ENCODE results near the gene VPS39. TPM values are rescaled to one million over a fixed set of nuclear protein-coding genes. Genes with fewer than 3 reads are reported as not detected.
"Not testable (repeated sequence)": the region's sequence is repeated elsewhere in the genome, so short reads cannot be mapped to it uniquely, and the experiment has no call there.

The VPS39 gene
- total RNA-seq, 6 experiments from 2014 or later, result 16.6 to 32.7 (median 23.2) TPM

DNA sequence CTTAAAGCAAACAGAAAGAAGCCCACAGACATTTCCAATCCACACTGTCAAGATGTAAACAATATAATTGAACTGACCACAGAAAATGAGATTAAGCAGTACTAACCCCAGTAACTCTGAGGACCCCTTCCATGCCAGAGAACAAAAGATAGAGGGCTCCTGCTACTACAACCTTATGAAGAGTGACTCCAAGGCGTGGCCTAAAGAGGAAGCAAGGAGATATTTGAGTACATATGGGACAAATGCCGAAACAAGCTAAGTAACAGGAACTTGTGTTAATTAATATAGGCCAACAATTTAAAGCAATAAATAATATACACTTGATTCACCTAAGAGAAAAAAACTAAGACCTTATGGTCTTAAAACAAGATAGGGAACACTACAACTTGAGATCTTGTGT, 25.0 kb upstream of the VPS39 start:
- DNase-seq, result no peak
- no peaks in the 10 kb centered on the region for H3K4me1 ChIP-seq
- no peaks in the 10 kb centered on the region for H3K27me3 ChIP-seq
- H3K27ac ChIP-seq, result no peak overlapping the region
- TF ChIP-seq, protein P1, sequence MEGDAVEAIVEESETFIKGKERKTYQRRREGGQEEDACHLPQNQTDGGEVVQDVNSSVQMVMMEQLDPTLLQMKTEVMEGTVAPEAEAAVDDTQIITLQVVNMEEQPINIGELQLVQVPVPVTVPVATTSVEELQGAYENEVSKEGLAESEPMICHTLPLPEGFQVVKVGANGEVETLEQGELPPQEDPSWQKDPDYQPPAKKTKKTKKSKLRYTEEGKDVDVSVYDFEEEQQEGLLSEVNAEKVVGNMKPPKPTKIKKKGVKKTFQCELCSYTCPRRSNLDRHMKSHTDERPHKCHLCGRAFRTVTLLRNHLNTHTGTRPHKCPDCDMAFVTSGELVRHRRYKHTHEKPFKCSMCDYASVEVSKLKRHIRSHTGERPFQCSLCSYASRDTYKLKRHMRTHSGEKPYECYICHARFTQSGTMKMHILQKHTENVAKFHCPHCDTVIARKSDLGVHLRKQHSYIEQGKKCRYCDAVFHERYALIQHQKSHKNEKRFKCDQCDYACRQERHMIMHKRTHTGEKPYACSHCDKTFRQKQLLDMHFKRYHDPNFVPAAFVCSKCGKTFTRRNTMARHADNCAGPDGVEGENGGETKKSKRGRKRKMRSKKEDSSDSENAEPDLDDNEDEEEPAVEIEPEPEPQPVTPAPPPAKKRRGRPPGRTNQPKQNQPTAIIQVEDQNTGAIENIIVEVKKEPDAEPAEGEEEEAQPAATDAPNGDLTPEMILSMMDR (IDR thresholded peaks at IDR 0.05), result no peak
- TF ChIP-seq POLR2A (IDR thresholded peaks at IDR 0.05), result no peak
- intact Hi-C loops (cut with DNase I), result no loop called here
- H3K4me3 ChIP-seq, result no peak overlapping the region
- ATAC-seq, result no peak
- no peaks in the 10 kb centered on the region for H3K9me3 ChIP-seq
- 79% methylated on average over 2 of the region's 2 CpGs for WGBS (ENCODE audit: insufficient coverage, low coverage, low lambda C conversion rate, missing lambda C conversion rate)
- peaks cover 0 to 60% (median 23%) of the 10 kb centered on the region in 4 donors for H3K36me3 ChIP-seq

GRCh38 chr15:42232606-42233005, 24.5 kb upstream of the VPS39 start:
- H3K9me3 ChIP-seq, result no peaks in the 10 kb centered on the region
- intact Hi-C loops (cut with DNase I), result no loop called here
- no peak overlapping the region for H3K27ac ChIP-seq
- TF ChIP-seq POLR2A (IDR thresholded peaks at IDR 0.05), result no peak
- TF ChIP-seq, protein P1 (IDR thresholded peaks at IDR 0.05), result no peak
- H3K4me1 ChIP-seq, result no peaks in the 10 kb centered on the region
- H3K4me3 ChIP-seq, result no peak overlapping the region
- H3K36me3 ChIP-seq, result peaks cover 0 to 63% (median 21%) of the 10 kb centered on the region in 4 donors
- ATAC-seq, result no peak
- WGBS (ENCODE audit: insufficient coverage, low coverage, low lambda C conversion rate, missing lambda C conversion rate), result 58% methylated on average over 3 of the region's 5 CpGs
- DNase-seq, result no peak
- no peaks in the 10 kb centered on the region for H3K27me3 ChIP-seq

DNA sequence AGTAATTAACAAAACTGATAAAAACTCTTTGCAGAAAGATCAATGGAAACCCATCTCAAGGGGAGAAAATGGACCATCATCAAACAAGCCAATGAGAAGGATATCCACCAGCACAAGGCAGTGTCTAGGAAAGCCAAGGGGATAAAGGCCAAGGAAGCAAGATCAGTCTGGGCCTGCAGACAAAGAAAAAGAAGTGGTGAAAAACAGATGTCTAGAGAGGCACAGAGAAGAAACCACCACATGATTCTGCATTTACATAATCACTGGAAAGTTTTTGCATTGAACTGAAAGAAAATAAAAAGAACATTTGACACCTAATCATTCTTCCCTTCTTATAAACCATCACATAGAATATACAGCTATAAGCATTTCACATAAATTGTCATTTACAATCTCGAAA, 23.0 kb upstream of the VPS39 start:
- H3K4me3 ChIP-seq, result no peak overlapping the region
- peaks cover 3 to 63% (median 22%) of the 10 kb centered on the region in 4 donors for H3K36me3 ChIP-seq
- no peaks in the 10 kb centered on the region for H3K4me1 ChIP-seq
- intact Hi-C loops (cut with DNase I), result no loop called here
- H3K9me3 ChIP-seq, result no peaks in the 10 kb centered on the region
- 100% methylated on average over 1 of the region's 1 CpG for WGBS (ENCODE audit: insufficient coverage, low coverage, low lambda C conversion rate, missing lambda C conversion rate)
- TF ChIP-seq, protein P1 (IDR thresholded peaks at IDR 0.05), result no peak
- TF ChIP-seq POLR2A (IDR thresholded peaks at IDR 0.05), result no peak
- no peaks in the 10 kb centered on the region for H3K27me3 ChIP-seq
- H3K27ac ChIP-seq, result no peak overlapping the region
- DNase-seq (no peak), ATAC-seq (no peak)

DNA sequence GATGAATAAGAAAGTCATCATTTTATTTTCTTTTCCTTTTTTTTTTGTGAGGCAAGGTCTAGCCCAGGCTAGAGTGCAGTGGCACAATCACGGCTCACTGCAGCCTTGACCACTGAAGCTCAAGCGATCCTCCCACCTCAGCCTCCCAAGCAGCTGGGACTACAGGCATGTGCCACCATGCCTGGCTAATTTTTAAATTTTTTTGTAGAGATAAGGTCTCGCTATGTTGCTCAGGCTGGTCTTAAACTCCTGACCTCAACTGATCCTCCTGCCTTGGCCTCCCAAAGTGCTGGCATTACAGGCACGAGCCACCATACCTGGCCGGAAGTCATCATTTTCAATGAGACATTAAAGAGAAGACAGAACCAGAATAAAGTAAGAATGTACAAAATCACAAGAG, 20.9 kb upstream of the VPS39 start:
- H3K9me3 ChIP-seq; H3K27ac ChIP-seq; DNase-seq; H3K27me3 ChIP-seq; intact Hi-C loops (cut with DNase I); H3K4me3 ChIP-seq; ATAC-seq; H3K4me1 ChIP-seq: not testable (repeated sequence)
- H3K36me3 ChIP-seq, result peaks cover 4 to 72% (median 30%) of the 10 kb centered on the region in 4 donors
- 89% methylated on average over 5 of the region's 5 CpGs for WGBS (ENCODE audit: insufficient coverage, low coverage, low lambda C conversion rate, missing lambda C conversion rate)

- Histone ChIP-seq H3K4me3 (no peak overlapping the region), H3K27ac (no peak overlapping the region), H3K27me3 (no peaks in the 10 kb centered on the region), H3K36me3 (peaks cover 4 to 69% (median 29%) of the 10 kb centered on the region in 4 donors), H3K9me3 (no peaks in the 10 kb centered on the region), H3K4me1 (no peaks in the 10 kb centered on the region)
- no peak for DNase-seq
- 24% methylated on average over 1 of the region's 1 CpG for WGBS (ENCODE audit: insufficient coverage, low coverage, low lambda C conversion rate, missing lambda C conversion rate)
- intact Hi-C loops (cut with DNase I), result no loop called here
- TF ChIP-seq POLR2A (IDR thresholded peaks at IDR 0.05), result no peak
- TF ChIP-seq, protein P1 (IDR thresholded peaks at IDR 0.05), result no peak
- peak in 1 of 4 donors; percentile 25 for ATAC-seq
These were observed 19.9 kb upstream of the VPS39 start for GRCh38 chr15:42228036-42228435.
